ENCODE measurements around the gene SPTBN5. TPM values are rescaled to one million over a fixed set of nuclear protein-coding genes. Genes with fewer than 3 reads are reported as not detected.

The SPTBN5 gene
- total RNA-seq, 1 donor = 0.18 TPM

DNA sequence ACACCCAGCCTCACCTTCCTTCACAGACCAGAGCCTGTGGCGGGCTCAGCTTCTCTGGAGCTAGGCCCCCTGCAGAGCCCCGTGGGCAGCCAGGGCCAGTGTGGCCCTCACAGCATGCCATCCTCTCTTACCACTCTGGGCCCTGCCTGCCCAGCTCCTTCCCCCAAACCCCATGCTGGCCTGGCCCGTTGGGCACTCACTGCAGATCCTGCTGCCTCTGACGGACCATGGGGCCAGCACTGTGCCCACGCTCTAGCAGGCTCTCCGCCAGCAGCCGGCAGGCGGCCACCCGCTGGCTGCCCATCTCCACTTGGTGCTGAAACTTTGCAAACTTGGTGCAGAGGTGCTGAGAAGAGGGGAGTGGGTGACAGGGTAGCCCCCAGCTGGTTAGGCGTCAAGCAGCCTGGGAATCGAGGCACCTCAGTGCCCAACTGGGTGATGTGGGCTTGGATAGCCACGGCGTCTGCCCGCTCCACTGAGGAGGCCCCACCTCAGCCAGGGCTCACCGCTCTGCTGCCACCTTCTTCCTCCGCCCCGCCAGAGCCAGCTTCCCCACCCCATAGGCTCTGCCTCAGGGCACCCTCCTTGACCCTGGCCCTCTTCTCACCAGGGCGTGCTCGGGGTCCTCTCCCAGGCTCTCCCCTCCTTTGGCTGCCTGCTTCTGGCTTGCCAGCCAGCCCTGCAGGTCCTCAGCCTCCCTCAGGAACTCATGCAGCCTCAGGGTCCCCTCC lies 22.5 kb downstream of the SPTBN5 start:
- TF ChIP-seq, protein P1, sequence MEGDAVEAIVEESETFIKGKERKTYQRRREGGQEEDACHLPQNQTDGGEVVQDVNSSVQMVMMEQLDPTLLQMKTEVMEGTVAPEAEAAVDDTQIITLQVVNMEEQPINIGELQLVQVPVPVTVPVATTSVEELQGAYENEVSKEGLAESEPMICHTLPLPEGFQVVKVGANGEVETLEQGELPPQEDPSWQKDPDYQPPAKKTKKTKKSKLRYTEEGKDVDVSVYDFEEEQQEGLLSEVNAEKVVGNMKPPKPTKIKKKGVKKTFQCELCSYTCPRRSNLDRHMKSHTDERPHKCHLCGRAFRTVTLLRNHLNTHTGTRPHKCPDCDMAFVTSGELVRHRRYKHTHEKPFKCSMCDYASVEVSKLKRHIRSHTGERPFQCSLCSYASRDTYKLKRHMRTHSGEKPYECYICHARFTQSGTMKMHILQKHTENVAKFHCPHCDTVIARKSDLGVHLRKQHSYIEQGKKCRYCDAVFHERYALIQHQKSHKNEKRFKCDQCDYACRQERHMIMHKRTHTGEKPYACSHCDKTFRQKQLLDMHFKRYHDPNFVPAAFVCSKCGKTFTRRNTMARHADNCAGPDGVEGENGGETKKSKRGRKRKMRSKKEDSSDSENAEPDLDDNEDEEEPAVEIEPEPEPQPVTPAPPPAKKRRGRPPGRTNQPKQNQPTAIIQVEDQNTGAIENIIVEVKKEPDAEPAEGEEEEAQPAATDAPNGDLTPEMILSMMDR (IDR thresholded peaks at IDR 0.05; ENCODE audit: insufficient read depth, low read length) = no peak
- H3K4me3 ChIP-seq (ENCODE audit: low read depth, low read length) = no peak overlapping the region
- no peak for DNase-seq (ENCODE audit: low read depth)

DNA sequence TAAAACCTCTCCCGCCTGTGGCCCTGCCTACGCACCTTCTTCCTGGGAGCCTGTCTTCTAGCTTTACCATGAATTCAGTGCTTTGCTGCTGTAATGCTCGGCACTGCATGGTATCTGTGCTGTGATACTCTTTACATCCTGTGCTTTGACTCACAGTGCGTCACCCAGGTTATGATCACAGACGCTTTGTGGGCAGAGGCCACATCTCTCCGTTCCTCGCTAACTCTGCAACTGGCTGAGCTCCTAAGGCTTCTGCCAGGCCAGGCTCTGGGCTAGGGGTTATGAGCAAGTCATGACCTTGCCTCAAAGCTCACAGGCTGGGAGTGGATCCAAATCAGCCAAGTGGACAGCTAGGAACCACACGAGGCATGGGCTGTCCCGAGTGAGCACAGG lies 23.2 kb downstream of the SPTBN5 start:
- TF ChIP-seq, protein P1 (IDR thresholded peaks at IDR 0.05; ENCODE audit: insufficient read depth, low read length) = no peak
- peak; percentile 34 for DNase-seq (ENCODE audit: low read depth)
- no peak overlapping the region for H3K4me3 ChIP-seq (ENCODE audit: low read depth, low read length)

DNA sequence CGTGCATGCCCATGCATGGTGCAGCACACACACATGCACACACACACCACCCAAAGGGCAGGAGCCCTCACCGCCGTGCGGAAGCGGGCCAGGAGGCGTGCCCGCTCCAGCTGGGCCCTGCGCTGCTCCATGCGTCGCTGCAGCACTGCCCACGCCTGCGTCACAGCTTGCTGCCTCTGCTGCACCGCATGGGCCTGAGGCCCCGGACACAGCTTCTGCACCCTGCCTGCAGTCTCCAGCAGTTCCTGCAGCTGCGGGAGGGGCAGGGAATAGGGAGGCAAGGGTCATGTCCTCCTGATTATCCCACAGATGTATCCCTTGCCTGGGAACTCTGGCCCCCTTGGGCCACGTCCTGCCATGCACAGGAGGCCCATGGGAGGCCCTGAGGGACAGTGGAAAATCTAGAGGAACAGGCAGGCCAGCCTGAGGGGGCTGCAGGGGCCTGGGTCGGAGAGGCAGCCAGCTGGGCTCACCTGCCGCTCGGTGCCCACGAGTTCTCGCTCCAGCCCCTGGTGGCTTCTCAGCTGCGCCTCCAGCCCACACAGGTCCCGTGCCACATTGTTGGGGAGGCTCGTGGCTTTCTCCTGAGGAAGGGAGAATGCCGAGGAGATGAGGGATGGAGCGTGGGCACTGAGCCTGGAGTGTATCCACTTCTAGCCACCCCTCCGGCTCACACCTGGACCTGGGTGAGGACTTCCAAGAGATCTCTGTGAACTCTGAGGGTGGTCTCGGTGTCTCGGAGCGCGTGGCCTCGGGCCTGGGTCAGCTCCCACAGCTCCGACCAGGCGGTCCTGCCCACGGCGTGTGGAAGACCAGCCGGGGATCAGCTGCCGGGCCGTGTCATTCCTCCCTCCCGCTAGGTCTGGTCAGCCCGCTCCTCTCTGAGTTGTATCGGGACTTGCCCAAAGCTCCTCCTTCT lies 23.8 kb downstream of the SPTBN5 start:
- no peak overlapping the region for H3K4me3 ChIP-seq (ENCODE audit: low read depth, low read length)
- DNase-seq (ENCODE audit: low read depth) = no peak
- TF ChIP-seq, protein P1 (IDR thresholded peaks at IDR 0.05; ENCODE audit: insufficient read depth, low read length) = no peak

DNA sequence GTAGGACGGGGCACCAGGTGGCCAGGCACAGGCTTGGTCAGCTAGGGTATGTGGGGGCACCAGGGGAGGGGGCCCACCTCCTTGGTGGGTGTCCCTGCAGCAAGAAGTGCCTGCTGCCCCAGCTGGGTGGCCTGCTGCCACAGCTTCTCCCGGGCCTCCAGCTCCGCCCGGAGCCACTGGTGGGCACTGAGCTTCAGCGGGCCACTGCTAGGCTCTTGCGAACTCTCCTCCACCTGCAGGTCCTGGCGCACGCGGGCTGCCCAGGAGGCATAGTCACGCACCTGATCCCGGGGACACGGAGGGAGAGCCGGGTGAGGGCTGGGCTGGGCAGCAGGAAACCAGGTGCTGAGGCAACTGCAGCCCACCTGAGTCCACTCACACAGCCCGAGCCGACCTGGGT lies 25.5 kb downstream of the SPTBN5 start:
- DNase-seq (ENCODE audit: low read depth) = no peak
- TF ChIP-seq, protein P1 (IDR thresholded peaks at IDR 0.05; ENCODE audit: insufficient read depth, low read length) = no peak
- no peak overlapping the region for H3K4me3 ChIP-seq (ENCODE audit: low read depth, low read length)

DNA sequence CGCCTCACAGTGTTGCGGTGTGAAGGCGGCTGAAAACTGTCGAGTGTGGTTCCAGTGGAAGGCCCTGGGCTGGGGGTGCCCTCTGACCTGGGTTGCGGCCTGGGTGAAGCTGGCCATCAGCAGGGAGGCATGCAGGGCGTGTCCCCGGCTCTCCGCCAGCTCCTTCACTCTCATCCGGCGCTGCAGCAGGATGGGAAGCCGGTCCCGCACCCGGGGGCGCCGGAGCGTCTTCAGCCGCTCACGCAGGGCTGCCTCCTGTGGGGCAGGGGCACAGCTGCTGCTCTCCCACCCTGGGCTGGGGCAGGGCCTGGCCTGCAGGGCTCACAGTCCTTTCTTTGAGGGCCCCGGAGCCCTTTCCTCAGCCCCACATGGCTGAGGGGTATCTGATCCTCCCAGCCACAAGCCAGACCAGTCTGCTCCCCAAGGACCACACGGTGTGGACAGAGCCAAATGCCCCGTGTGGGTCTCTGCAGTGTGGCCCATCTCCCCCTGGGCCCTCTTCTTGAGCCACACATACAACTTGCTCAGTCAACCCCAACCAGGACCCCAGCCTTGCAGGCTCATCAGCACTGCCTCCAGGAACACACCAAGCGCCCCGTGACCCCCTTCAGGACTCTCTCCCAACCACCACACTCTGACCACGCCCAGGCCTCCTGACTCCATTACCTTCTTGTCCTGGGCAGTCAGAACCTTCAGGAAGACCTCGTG lies 26.8 kb downstream of the SPTBN5 start:
- DNase-seq (ENCODE audit: low read depth) = no peak
- TF ChIP-seq, protein P1 (IDR thresholded peaks at IDR 0.05; ENCODE audit: insufficient read depth, low read length) = no peak
- H3K4me3 ChIP-seq (ENCODE audit: low read depth, low read length) = no peak overlapping the region

DNA sequence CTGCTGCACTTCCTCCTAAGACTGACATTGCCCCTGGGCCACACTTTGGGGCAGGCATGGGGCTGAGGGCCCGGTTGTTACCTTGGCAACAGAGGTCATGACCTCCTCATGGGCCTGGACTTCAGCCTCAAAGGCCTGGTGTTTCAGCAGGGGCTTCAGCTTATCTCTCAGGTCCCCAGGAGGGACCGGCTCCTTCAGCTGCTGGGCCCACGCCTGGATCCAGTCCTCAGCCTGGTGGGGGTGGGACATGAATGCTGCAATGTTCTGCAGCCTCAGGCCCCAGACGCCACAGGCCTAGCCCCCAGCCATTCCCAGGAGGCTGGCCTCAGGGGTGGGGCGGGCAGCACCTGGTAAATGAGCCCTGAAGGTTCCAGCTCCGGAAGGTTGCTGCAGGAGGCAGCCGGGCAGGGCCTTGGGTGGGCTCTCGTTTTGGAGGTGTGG lies 27.6 kb downstream of the SPTBN5 start:
- DNase-seq (ENCODE audit: low read depth) = no peak

More for the DNA sequence above, 27.6 kb downstream of the SPTBN5 start:
- TF ChIP-seq, protein P1 (IDR thresholded peaks at IDR 0.05; ENCODE audit: insufficient read depth, low read length) = no peak
- no peak overlapping the region for H3K4me3 ChIP-seq (ENCODE audit: low read depth, low read length)
